ENCODE results near the gene UBE2Z. TPM values are rescaled to one million over a fixed set of nuclear protein-coding genes. Genes with fewer than 3 reads are reported as not detected.

The UBE2Z gene
- total and polyA plus RNA-seq, 2 experiments from 2014 or later, result 63.3 to 66.7 TPM

DNA sequence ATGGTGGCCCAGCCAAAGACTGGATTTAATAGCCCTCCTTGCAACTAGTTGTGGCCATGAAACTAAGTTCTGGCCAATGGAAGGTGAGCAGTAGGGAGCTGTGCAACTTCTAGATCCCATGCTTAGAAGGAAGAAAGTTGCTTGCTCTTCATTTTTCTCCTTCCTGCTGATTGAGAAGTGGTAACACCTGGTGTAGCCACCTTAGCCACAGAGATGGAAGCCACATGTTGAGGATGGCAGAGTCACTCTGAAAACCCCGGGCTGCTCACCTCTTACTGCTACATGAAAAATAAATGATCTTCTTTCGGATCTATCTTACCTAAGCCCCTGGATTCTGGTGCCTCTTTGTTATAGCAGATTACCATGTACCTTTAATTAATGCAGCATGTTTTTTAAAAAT is 25.9 kb upstream of the UBE2Z start:
- 91% methylated on average over 2 of the region's 2 CpGs for WGBS (ENCODE audit: low lambda C conversion rate, missing lambda C conversion rate)
- Histone ChIP-seq H3K4me3 (no peak overlapping the region), H3K9me3 (ENCODE audit: low read depth) (no peaks in the 10 kb centered on the region), H3K4me2 (no peak overlapping the region), H3K4me1 (ENCODE audit: insufficient read depth) (no peaks in the 10 kb centered on the region), H4K20me1 (ENCODE audit: insufficient read depth, poor library complexity, severe bottlenecking) (no peaks in the 10 kb centered on the region), H2AFZ (no peak overlapping the region), H3K27ac (no peak overlapping the region), H3K36me3 (replicated peaks; ENCODE audit: insufficient read depth, low read depth) (no peaks in the 10 kb centered on the region), H3K27me3 (no peaks in the 10 kb centered on the region), H3K79me2 (no peaks in the 10 kb centered on the region), H3K9me2 (replicated peaks; ENCODE audit: insufficient read depth) (no peaks in the 10 kb centered on the region)
- TF ChIP-seq EZH2 (IDR thresholded peaks at IDR 0.05; ENCODE audit: borderline replicate concordance), result no peak
- TF ChIP-seq, protein P1, sequence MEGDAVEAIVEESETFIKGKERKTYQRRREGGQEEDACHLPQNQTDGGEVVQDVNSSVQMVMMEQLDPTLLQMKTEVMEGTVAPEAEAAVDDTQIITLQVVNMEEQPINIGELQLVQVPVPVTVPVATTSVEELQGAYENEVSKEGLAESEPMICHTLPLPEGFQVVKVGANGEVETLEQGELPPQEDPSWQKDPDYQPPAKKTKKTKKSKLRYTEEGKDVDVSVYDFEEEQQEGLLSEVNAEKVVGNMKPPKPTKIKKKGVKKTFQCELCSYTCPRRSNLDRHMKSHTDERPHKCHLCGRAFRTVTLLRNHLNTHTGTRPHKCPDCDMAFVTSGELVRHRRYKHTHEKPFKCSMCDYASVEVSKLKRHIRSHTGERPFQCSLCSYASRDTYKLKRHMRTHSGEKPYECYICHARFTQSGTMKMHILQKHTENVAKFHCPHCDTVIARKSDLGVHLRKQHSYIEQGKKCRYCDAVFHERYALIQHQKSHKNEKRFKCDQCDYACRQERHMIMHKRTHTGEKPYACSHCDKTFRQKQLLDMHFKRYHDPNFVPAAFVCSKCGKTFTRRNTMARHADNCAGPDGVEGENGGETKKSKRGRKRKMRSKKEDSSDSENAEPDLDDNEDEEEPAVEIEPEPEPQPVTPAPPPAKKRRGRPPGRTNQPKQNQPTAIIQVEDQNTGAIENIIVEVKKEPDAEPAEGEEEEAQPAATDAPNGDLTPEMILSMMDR (IDR thresholded peaks at IDR 0.05; ENCODE audit: poor library complexity), result no peak
- no peak for TF ChIP-seq EZH2phosphoT487 (IDR thresholded peaks at IDR 0.05; ENCODE audit: low read depth, severe bottlenecking, unreplicated experiment)
- no peak for DNase-seq (ENCODE audit: low spot score)

DNA sequence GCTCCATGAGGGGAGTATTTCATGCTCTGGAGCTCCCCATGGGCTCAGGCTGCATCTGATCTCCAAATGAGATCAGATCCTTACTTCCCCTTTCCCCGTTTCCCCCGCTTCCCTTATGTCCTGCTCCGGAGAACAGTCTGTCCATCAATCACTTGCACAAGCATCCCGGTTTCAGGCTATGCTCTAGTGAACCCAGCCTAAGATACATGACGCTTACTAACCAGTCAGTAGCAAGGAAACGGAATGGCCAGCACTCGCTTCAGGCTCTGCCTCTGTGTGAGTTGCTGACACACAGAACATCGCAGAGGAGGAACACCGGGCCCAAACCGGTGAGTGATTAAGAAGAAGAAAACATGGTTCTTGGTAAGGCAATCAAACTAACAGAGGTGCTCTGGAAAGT is 25.0 kb upstream of the UBE2Z start:
- no peaks in the 10 kb centered on the region for H3K27me3 ChIP-seq
- H3K4me3 ChIP-seq, result no peak overlapping the region
- TF ChIP-seq EZH2 (IDR thresholded peaks at IDR 0.05; ENCODE audit: borderline replicate concordance), result no peak
- H3K9me3 ChIP-seq (ENCODE audit: low read depth), result no peaks in the 10 kb centered on the region
- no peak for DNase-seq (ENCODE audit: low spot score)
- 82% methylated on average over 10 of the region's 10 CpGs for WGBS (ENCODE audit: low lambda C conversion rate, missing lambda C conversion rate)
- H3K27ac ChIP-seq, result no peak overlapping the region
- no peaks in the 10 kb centered on the region for H3K79me2 ChIP-seq
- H3K4me1 ChIP-seq (ENCODE audit: insufficient read depth), result no peaks in the 10 kb centered on the region
- no peaks in the 10 kb centered on the region for H3K9me2 ChIP-seq (replicated peaks; ENCODE audit: insufficient read depth)
- no peaks in the 10 kb centered on the region for H3K36me3 ChIP-seq (replicated peaks; ENCODE audit: insufficient read depth, low read depth)
- no peak overlapping the region for H3K4me2 ChIP-seq
- no peak overlapping the region for H2AFZ ChIP-seq
- no peaks in the 10 kb centered on the region for H4K20me1 ChIP-seq (ENCODE audit: insufficient read depth, poor library complexity, severe bottlenecking)

DNA sequence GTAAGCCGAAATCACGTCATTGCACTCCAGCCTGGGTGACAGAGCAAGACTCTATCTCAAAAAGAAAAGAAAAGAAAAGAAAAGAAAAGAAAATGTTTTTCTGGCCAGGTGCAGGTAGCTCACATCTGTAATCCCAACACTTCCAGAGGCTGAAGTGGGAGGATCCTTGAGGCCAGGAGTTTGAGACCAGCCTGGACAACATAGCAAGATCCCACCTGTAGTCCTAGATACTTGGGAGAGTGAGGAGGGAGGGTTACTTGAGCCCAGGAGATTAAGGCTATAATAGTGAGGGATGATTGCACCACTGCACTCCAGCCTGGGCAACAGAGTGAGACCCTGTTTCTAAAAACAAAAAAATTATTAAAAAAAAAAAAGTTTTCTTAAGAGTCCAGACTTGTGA is 18.1 kb upstream of the UBE2Z start:
- Histone ChIP-seq H3K9me3 (ENCODE audit: low read depth) (no peaks in the 10 kb centered on the region), H3K36me3 (replicated peaks; ENCODE audit: insufficient read depth, low read depth) (no peaks in the 10 kb centered on the region), H3K4me3 (no peak overlapping the region), H3K9me2 (replicated peaks; ENCODE audit: insufficient read depth) (no peaks in the 10 kb centered on the region), H4K20me1 (ENCODE audit: insufficient read depth, poor library complexity, severe bottlenecking) (no peaks in the 10 kb centered on the region), H2AFZ (no peak overlapping the region), H3K4me1 (ENCODE audit: insufficient read depth) (peaks cover 15% of the 10 kb centered on the region), H3K79me2 (peaks cover 17% of the 10 kb centered on the region), H3K27ac (no peak overlapping the region), H3K4me2 (no peak overlapping the region), H3K27me3 (no peaks in the 10 kb centered on the region)
- DNase-seq (ENCODE audit: low spot score), result no peak
- TF ChIP-seq EZH2phosphoT487 (IDR thresholded peaks at IDR 0.05; ENCODE audit: low read depth, severe bottlenecking, unreplicated experiment) (no peak), EZH2 (IDR thresholded peaks at IDR 0.05; ENCODE audit: borderline replicate concordance) (no peak)
- TF ChIP-seq, protein P1 (IDR thresholded peaks at IDR 0.05; ENCODE audit: poor library complexity), result no peak
- 93% methylated on average over 2 of the region's 2 CpGs for WGBS (ENCODE audit: low lambda C conversion rate, missing lambda C conversion rate)

DNA sequence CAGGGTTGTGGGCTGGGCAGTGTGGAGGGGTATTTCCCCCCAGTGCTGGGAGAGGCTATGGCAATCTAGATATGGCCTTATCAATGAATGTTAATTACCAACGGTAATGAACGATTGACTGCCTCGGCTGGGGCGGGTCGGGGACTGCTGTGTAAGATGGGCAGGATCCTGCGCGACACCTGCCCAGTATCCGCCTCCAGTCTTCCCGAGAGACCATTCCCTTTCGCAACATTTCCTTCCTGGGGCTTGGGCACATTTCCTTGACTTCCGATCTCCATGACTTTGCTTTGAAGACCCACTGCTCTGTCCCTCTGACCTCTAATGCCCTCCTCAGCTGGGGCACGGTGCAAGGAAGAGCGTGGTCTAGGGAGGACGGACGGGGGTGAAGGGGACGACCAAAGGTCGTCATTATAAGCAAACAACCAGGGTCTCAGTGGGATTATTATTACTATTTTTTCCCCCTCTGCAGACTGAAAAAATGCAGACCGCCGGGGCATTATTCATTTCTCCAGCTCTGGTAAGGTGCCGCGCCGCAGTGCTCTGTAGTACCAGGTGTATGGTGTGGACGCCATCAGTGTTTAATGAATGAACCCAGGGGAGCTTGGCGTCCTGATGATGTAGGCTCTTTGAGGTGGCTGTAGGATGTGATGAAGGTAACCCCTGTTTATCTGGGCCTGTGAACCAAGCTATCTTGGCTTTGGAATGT is 15.1 kb upstream of the UBE2Z start:
- TF ChIP-seq EZH2 (IDR thresholded peaks at IDR 0.05; ENCODE audit: borderline replicate concordance) (no peak), EZH2phosphoT487 (IDR thresholded peaks at IDR 0.05; ENCODE audit: low read depth, severe bottlenecking, unreplicated experiment) (no peak)
- TF ChIP-seq, protein P1 (IDR thresholded peaks at IDR 0.05; ENCODE audit: poor library complexity), result no peak
- Histone ChIP-seq H4K20me1 (ENCODE audit: insufficient read depth, poor library complexity, severe bottlenecking) (no peaks in the 10 kb centered on the region), H3K9me3 (ENCODE audit: low read depth) (no peaks in the 10 kb centered on the region), H3K27ac (peak overlapping the region; percentile 81), H2AFZ (peak overlapping the region; percentile 15), H3K4me3 (peak overlapping the region; percentile 25), H3K4me1 (ENCODE audit: insufficient read depth) (peaks cover 15% of the 10 kb centered on the region), H3K36me3 (replicated peaks; ENCODE audit: insufficient read depth, low read depth) (no peaks in the 10 kb centered on the region), H3K79me2 (peaks cover 17% of the 10 kb centered on the region), H3K9me2 (replicated peaks; ENCODE audit: insufficient read depth) (no peaks in the 10 kb centered on the region), H3K27me3 (no peaks in the 10 kb centered on the region), H3K4me2 (peak overlapping the region; percentile 96)
- WGBS (ENCODE audit: low lambda C conversion rate, missing lambda C conversion rate), result 2% methylated on average over 24 of the region's 24 CpGs
- no peak for DNase-seq (ENCODE audit: low spot score)

Data from hepatocyte (in vitro differentiated cells).